K562 (cell line): ENCODE data around the gene DIMT1. TPM values are rescaled to one million over a fixed set of nuclear protein-coding genes. Genes with fewer than 3 reads are reported as not detected.
A peak's percentile ranks its signal among the peaks of the same experiment; 100 is the strongest.

Source experiments
- BCOR ChIP-seq: fragments of 450-650 bp; IDR thresholded peaks from 2 replicates; pipeline ENCODE4 v1.6.1; 2016
- KDM4B ChIP-seq, 2 experiments: fragments of 450-650 bp in 1 of 2; sonication (generic) in 1 of 2; IDR thresholded peaks; 2 replicates each; pipeline ENCODE4 v1.6.1; 2016 to 2017; ENCODE audit warnings: borderline replicate concordance in 2 of 2, antibody characterized with exemption in 1 of 2, low read depth in 1 of 2, mild to moderate bottlenecking in 1 of 2
- NR2C2 ChIP-seq, 2 experiments: fragments of 200-800 bp in 1 of 2; sonication (Bioruptor generic) in 1 of 2; sonication (generic) in 1 of 2; formaldehyde crosslinking in 1 of 2; IDR thresholded peaks; 2 replicates each; pipeline versions ENCODE4 v1.6.1 to v1.8.0; 2016 to 2022; ENCODE audit warnings: mild to moderate bottlenecking in 1 of 2, missing compliant biosample characterization in 1 of 2, missing genetic modification characterization in 1 of 2, missing genetic modification reagents in 1 of 2
- NR4A1 ChIP-seq, 2 experiments: fragments of 250-450 bp in 1 of 2; fragments of 450-650 bp in 1 of 2; sonication (Bioruptor Pico) in 1 of 2; IDR thresholded peaks; 2 replicates each; pipeline versions ENCODE4 v1.4.0 to v1.6.1; 2016 to 2020; ENCODE audit warnings: mild to moderate bottlenecking in 2 of 2, missing compliant biosample characterization in 1 of 2, missing genetic modification characterization in 1 of 2, moderate library complexity in 1 of 2
- RBM15 ChIP-seq: fragments of 200-400 bp; formaldehyde crosslinking; IDR thresholded peaks from 2 replicates; pipeline ENCODE4 v1.6.1; 2018; ENCODE audit warnings: mild to moderate bottlenecking, low read length, moderate library complexity; ENCODE audit not compliant: insufficient read depth
- SNRNP70 ChIP-seq: fragments of 200-400 bp; formaldehyde crosslinking; optimal IDR thresholded peaks from 2 replicates; pipeline ENCODE3; 2017; ENCODE audit warnings: low read depth, low read length
- TEAD4 ChIP-seq, 2 experiments: sonication (generic) in 1 of 2; formaldehyde crosslinking in 1 of 2; IDR thresholded peaks; 2 replicates each; pipeline versions ENCODE4 v1.6.1 to v1.8.0; 2012 to 2022; ENCODE audit warnings: borderline replicate concordance in 1 of 2, inconsistent platforms in 1 of 2, low read length in 1 of 2, mild to moderate bottlenecking in 1 of 2, missing genetic modification reagents in 1 of 2
- XRCC4 ChIP-seq: IDR thresholded peaks from one replicate; pipeline ENCODE4 v1.6.1; 2011; ENCODE audit not compliant: insufficient read depth, insufficient read length; ENCODE audit errors: extremely low read depth
- ZNF253 ChIP-seq: fragments of 250-450 bp; sonication (Bioruptor Pico); conservative IDR thresholded peaks from 2 replicates; pipeline ENCODE4 v1.6.1; 2021; ENCODE audit warnings: mild to moderate bottlenecking
- ZNF589 ChIP-seq: fragments of 200-800 bp; sonication (Bioruptor generic); IDR thresholded peaks from 2 replicates; pipeline ENCODE4 v1.6.1; 2016; ENCODE audit warnings: low read depth, missing genetic modification characterization, missing compliant biosample characterization
- ZNF592 ChIP-seq: fragments of 450-650 bp; IDR thresholded peaks from 2 replicates; pipeline ENCODE4 v1.6.1; 2017; ENCODE audit warnings: antibody characterized with exemption, mild to moderate bottlenecking
- polyA plus RNA-seq, 8 experiments: library from polyadenylated mRNA; depleted of rRNA in 4 of 8; stranded (reverse) in 5 of 8; unstranded in 3 of 8; fragments of >200 nt; fragmentation: Nextera tagmentation in 2 of 8; fragmentation: Illumina TruSeq in 1 of 8; extraction: Ambion mirVana in 2 of 8; extraction: Trizol in 1 of 8; gene quantifications; 2 replicates each; pipeline versions ENCODE4 v1.2.1 to v1.2.3, GENCODE V29; 2011 to 2014; ENCODE audit warnings: inconsistent platforms in 1 of 8, missing spikeins in 1 of 8
- total RNA-seq, 7 experiments: library from RNA; depleted of rRNA in 6 of 7; stranded (reverse); fragments of >200 nt in 6 of 7; fragmentation: Illumina TruSeq in 2 of 7; extraction: Trizol in 2 of 7; gene quantifications; 2 replicates each; pipeline versions ENCODE4 v1.2.1 to v1.2.3, GENCODE V29; 2011 to 2021; ENCODE audit warnings: low replicate concordance in 1 of 7

The DIMT1 gene
- total and polyA plus RNA-seq, 9 of the 15 experiments (the other 6 are each of a cell fraction or from before 2014, with no cell fraction given) = 28.9 to 85.3 (median 54.1) TPM

- TF ChIP-seq KDM4B (IDR thresholded peaks at IDR 0.05; ENCODE audit: borderline replicate concordance in 2 of 2, low read depth in 1 of 2) (no peak), NR4A1 (CRISPR knock-in tag; IDR thresholded peaks at IDR 0.05) (no peak), NR4A1 (tag; IDR thresholded peaks at IDR 0.05) (0 out of 2 replicates have a peak, but pooled peaks have one; percentile 56), XRCC4 (no peak), ZNF253 (no peak), NR2C2 (CRISPR knock-in tag; IDR thresholded peaks at IDR 0.05) (no peak), NR2C2 (tag; IDR thresholded peaks at IDR 0.05) (peak; percentile 36), TEAD4 (IDR thresholded peaks at IDR 0.05; ENCODE audit: low read length) (0 out of 2 replicates have a peak, but pooled peaks have one; percentile 3), TEAD4 (CRISPR knock-in tag; IDR thresholded peaks at IDR 0.05; ENCODE audit: borderline replicate concordance) (no peak), ZNF592 (0 out of 2 replicates have a peak, but pooled peaks have one; percentile 40), SNRNP70 (no peak), BCOR (no peak), RBM15 (no peak), ZNF589 (CRISPR knock-in tag) (peak; percentile 67)
Measured at GRCh38 chr5:62431735-62432620, 28.3 kb upstream of the DIMT1 start (continued).
